Measurements from ENCODE around the gene MOB3C.

The MOB3C gene

DNA sequence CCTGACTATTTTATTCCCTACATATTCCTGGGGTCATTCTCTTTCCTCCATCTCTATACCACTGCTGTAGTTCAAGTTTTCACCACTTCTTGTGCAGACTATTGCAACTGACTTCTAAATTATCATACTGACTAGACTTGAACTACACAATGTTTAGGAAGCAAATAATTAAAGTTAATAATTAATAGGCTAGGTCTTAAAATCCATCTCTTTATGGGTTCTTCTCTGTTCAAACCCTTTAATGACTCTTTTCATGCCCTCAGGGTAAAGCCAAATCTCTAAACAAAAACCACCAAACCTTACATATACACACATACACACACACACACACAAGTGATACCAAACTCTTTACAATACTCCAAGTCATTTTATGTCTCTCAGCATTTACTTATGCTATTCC lies 22.3 kb upstream of the MOB3C start:
- DNase-seq (ENCODE audit: low read depth in 2 of 2), result no peak

GRCh38 chr1:46637444-46638083 lies 21.0 kb upstream of the MOB3C start:
- no peak for DNase-seq (ENCODE audit: low read depth in 2 of 2)

DNA sequence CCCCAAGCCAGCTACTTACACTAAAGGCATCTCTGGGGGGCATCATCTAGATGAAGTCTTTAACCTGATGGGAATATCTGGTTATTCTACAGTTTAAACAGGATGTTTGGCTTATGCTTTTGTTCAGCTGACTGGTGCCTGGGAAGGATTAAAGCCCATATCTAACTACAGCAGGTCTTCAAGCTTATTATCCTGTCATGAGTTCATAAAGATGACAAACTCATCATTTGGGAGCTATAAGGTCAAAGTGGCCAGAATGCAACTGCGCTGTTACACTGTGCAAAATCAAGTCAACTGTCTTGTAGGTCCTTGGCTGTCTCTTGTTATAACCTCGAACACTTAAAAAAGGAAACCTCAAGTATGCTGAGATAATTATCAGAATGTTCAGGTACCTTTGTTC lies 18.6 kb upstream of the MOB3C start:
- no peak for DNase-seq (ENCODE audit: low read depth in 2 of 2)

GRCh38 chr1:46630719-46631118 lies 14.1 kb upstream of the MOB3C start:
- no peak for DNase-seq (ENCODE audit: low read depth in 2 of 2)

DNA sequence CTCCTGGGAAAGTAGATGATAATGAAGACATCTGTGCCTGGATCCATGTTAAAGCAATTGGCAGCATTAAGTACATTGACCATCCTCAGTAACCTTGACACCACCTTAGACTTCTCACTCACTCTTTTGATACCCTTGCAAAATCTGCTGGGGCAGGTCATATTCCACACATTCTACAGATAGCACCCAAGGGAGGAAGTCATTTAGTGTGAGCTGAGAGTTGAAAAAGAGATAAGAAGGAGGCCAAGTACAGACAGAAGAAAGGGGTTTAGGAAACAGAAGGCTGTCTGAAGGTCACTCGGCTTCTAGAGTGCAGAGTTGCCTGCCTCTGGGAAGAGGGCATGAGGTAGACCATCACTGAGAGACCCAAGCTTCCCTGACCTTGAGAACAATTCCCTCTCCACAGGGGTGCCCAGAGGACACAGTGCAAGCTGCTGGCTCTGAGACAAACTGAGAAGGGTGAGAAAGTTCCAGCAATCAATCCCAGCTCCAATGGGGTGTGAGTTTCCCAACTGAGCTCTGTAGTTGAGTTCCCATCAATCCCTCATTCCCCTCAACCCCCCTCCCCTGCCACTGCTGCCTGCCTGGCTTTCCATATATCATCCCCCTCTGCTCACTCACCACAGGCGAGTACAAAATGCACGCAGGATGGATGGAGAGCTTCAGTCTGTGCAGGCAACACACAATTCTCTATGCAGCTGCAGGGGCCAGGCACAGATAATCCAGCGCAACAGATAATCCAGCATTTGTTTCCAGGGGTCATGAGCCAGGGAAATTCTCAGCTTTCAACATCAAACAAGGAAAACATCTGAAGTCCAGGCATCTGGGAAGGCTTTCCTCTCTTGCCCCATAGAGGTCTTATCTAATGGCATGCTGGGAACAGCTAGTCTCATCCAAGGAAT lies 7.4 kb upstream of the MOB3C start:
- no peak for DNase-seq (ENCODE audit: low read depth in 2 of 2)

DNA sequence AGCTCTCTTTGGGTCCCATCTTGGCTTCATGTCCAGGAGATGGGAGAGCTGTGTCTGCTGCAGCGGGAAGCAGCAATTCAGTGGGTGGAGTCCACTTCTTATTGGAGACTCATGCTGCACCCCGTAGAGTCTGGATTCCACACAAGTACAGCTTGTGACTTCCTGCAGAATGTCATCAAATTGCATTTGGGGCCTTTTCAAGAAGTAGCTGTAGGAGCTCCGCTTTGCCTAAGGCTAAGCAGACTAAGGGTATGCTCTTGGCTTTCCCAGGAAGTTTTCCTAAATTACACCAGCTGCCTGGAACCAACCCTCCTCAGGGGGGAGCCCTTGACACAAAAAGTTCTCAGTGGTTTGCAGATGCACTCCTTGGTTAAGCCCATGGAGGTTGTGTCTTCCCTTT lies 5.7 kb upstream of the MOB3C start:
- DNase-seq (ENCODE audit: low read depth in 2 of 2), result no peak

DNA sequence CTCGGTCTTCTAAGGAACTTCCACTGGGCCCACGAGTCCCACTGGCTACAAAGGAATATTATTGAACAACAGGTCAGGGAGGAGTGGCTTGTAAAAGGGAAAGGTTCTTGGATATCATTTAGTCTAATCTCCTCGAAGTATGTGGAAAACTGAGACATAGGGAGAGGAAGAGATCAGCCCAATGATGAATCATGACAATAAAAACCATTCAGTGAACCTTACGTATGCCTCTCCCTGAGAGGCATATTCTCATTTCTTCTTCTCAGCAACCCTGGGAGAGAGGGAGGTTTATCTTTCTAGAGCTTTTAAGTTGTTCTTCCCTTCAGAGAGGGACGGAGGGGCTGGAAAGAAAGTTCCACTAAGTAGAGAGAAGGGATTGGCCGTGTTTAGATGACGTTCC lies 5.3 kb upstream of the MOB3C start:
- DNase-seq (ENCODE audit: low read depth in 2 of 2), result no peak

- no peak for DNase-seq (ENCODE audit: low read depth in 2 of 2)
Observed at GRCh38 chr1:46619656-46620258, 3.1 kb upstream of the MOB3C start.

- DNase-seq (ENCODE audit: low read depth in 2 of 2), result no peak
Observed at GRCh38 chr1:46618754-46619415, 2.3 kb upstream of the MOB3C start.

DNA sequence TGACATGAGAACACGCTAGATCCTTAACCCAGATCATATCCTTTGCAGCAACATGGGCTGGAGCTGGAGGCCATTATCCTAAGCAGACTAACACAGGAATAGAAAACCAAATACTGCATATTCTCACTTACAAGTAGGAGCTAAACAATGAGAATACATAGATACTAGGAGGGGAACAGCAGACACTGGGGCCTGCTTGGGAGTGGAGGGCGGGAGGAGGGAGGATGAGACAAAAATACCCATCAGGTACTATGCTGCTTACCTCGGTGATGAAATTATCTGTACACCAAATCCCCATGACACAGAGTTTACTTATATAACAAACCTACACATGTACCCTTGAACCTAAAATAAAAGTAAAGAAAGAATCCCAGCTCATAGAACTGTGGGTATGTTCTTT lies 1.2 kb upstream of the MOB3C start:
- DNase-seq (ENCODE audit: low read depth in 2 of 2), result no peak

DNA sequence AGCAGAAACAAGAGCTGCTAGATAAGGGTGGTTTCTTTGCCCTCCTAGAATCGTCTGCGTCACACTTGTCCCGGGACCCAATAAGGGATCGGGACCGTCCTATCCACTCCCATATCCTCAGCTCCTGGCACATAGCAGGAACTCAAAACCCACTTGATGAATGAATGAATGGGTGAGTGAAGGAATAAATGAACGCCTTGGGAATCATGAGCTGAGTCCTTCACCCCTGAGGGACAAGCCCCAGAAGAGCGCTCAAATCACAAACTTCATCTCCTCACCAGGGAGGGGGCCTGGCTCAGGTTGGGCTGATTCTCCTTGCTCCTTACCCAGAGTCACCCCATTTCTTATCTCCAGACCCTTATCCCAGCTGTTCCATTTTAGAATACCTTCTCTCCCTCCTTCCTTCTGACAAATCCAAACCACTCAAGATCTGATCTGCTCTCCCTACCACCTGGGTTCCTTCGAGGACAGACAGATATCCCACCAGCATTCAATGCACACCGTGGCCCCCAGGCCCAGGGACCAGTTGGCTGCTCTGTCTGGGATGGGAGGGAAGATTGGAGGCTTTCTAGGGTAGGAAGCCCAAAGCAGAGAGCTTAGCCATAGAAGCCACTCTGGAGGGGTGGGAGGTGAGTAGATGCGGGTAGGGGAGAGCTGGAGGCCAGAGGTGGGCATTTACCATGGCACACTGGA lies 643 bp upstream of the MOB3C start:
- DNase-seq (ENCODE audit: low read depth in 2 of 2), result no peak

DNA sequence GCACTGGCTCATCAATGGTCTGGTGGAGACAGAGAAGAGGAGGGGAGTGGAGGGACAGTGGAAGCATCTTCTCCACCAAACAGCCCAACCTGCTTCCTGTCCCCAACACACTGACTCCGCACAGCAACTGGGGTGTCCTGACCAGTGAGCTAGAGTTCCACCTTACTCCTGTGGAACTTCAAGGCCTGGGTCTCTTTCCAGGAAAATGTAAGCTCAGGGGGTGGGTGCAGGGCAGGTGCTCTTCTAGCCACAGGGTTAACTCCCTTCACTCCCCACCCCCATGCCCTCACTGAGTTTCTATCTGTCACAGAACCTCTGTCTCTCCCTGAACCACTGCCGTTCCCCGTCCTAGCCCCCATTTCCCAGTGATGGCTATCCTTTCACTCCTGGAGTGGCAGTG lies 876 bp downstream of the MOB3C start:
- DNase-seq (ENCODE audit: low read depth in 2 of 2), result peak in 1 of 2 donors; percentile 15

DNA sequence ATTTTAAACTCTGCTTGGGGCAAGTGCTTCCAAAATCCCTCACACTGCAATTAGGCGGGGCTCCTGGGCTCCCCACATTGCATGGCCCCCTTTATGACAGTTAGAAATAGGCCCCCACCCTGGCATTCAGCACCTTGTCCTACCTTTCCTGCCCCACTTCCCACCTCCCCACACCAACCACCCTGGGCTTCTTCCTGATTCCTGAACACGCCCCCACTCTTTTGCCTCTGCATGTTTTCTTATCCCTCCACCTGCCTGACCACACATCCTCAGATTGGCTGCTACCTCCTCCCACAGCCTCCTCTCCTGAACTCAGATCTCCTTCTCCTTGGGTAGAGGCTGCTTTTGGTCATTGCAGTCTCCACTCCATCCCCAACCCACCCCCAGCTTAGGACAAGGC lies 1.5 kb downstream of the MOB3C start:
- DNase-seq (ENCODE audit: low read depth in 2 of 2), result no peak

DNA sequence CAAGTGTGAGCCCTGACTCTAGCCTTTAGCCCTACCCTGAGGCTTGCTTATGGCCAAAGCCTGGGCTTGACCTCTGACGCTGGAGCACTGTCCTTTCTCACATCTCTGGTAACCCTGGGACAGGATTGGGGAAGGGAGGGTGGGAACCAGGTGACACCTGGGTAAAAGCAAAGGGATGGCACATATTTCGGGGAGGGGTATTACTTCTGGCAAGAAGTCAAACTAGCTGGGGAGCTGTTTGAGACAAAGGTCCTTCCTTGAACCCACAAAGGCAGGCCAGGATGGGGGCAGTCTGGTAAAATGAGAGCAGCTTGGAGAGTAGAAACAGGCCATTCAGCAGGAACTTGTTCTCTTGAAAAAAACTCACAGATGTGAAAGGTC lies 2.0 kb downstream of the MOB3C start:
- DNase-seq (ENCODE audit: low read depth in 2 of 2), result no peak

DNA sequence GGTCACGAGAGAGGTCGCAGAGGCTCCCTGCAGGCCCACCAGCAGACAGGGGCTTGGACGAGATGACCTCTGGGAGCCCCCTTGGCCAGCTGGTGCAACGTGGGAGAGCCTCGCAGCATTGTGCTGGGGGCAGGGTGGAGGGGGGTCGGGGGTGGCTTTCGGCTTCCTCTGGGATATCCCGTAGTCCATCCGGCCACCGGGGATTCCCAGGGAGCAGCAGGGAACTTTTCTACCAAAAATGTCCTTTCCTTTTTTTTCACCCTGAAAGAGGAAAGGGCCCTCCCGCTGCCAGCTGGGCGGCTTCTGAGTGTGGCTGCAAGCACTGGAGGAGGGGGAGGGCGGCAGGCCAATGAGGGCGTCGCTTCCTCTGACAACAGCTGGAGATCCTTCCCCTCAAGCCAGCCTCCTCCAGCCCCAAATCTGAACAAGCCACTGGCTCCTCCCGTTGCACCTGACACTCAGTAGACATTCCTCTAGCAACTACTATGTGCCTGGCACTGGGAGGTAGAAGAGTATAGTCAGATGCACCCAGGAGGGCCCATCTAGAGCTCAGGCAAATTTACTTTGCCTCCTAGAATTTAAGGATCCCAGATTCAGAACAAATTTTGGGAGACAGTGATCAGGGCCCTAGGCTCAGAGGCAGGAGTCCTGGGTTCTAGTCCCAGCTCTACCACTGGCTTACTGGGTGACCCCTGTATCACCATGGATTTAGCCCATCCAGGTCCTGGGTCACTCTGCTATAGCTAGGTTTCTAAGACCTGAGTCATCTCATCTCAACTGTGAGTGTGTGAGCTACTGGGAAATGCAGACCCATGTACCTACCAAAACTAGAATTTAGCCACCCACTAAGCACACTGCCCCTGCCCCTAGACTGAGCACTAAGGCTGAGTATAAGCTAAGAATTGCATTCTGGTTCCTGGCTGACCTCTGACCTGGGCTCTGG lies 2.7 kb downstream of the MOB3C start:
- peak in 1 of 2 donors; percentile 14 for DNase-seq (ENCODE audit: low read depth in 2 of 2)

- DNase-seq (ENCODE audit: low read depth in 2 of 2), result no peak
Observed at GRCh38 chr1:46612937-46613660, 3.5 kb downstream of the MOB3C start.

- DNase-seq (ENCODE audit: low read depth in 2 of 2), result no peak
Observed at GRCh38 chr1:46611691-46612221, 4.9 kb downstream of the MOB3C start.

GRCh38 chr1:46607345-46608130 lies 9.1 kb downstream of the MOB3C start:
- DNase-seq (ENCODE audit: low read depth in 2 of 2), result no peak
